ENCODE measurements around the gene LRRTM3. TPM values are rescaled to one million over a fixed set of nuclear protein-coding genes. Genes with fewer than 3 reads are reported as not detected.

Gene LRRTM3
- total RNA-seq, 1 donor from 2014 or later: not detected

DNA sequence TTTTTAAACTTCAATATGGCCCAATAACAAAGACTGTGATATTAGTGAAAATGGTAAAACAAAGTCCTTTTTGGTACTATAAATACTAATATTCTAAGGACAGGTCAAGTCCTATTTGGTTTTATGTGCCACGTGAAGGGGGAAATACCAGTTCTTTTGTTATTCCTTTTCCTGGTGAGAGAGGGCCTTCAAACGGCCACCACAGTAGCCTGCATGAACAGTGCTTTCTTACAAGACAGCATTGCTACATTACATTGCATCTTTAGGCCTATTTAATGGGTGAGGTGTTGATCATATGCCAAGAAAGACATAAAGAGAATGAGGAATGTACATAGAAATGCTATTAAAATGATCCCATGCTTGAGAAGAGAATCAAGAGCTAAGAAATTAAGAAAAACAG is 214.8 kb downstream of the LRRTM3 start:
- Mint-ChIP-seq H3K4me1 (no peaks in the 10 kb centered on the region), H3K27ac (no peak overlapping the region)
- intact Hi-C loops (cut with micrococcal nuclease): no loop called here

DNA sequence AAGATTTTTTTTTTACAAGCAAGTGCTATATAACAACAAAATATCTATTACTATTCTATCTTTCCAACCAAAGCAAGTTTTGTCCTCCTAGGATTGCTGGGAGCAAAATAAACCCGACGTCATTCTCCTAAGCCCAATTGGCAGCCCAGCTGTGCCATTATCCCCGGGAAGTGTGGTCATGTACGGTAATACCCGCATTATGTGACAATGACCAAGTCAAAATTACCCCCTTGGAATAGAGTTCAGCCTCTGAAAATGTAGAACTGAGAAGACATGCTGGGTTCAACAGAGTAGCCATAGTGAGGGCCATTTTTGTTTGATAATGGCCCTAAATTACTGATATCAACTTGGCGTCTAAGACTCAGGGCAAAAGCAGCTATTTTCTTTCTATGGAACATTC is 215.5 kb downstream of the LRRTM3 start:
- Mint-ChIP-seq H3K27me3 (no peaks in the 10 kb centered on the region), H3K9me3 (peaks cover 2% of the 10 kb centered on the region), H3K4me3 (no peak overlapping the region), H3K36me3 (ENCODE audit: low read depth) (no peaks in the 10 kb centered on the region), H3K27ac (no peak overlapping the region), H3K4me1 (no peaks in the 10 kb centered on the region)
- CTCF ChIA-PET: no interaction called here
- intact Hi-C loops (cut with micrococcal nuclease): no loop called here
- TF ChIP-seq, protein P1, sequence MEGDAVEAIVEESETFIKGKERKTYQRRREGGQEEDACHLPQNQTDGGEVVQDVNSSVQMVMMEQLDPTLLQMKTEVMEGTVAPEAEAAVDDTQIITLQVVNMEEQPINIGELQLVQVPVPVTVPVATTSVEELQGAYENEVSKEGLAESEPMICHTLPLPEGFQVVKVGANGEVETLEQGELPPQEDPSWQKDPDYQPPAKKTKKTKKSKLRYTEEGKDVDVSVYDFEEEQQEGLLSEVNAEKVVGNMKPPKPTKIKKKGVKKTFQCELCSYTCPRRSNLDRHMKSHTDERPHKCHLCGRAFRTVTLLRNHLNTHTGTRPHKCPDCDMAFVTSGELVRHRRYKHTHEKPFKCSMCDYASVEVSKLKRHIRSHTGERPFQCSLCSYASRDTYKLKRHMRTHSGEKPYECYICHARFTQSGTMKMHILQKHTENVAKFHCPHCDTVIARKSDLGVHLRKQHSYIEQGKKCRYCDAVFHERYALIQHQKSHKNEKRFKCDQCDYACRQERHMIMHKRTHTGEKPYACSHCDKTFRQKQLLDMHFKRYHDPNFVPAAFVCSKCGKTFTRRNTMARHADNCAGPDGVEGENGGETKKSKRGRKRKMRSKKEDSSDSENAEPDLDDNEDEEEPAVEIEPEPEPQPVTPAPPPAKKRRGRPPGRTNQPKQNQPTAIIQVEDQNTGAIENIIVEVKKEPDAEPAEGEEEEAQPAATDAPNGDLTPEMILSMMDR (IDR thresholded peaks at IDR 0.05): no peak
- no peak for DNase-seq
- ATAC-seq (ENCODE audit: low read depth): no peak
- POLR2A ChIA-PET: no interaction called here

More for the DNA sequence above, 214.8 kb downstream of the LRRTM3 start:
- H3K4me3 Mint-ChIP-seq: no peak overlapping the region
- peaks cover 2% of the 10 kb centered on the region for H3K9me3 Mint-ChIP-seq
- DNase-seq (no peak), ATAC-seq (ENCODE audit: low read depth) (no peak)
- ChIA-PET CTCF (no interaction called here), POLR2A (no interaction called here)
- no peaks in the 10 kb centered on the region for H3K27me3 Mint-ChIP-seq
- H3K36me3 Mint-ChIP-seq (ENCODE audit: low read depth): no peaks in the 10 kb centered on the region
- TF ChIP-seq, protein P1 (IDR thresholded peaks at IDR 0.05): no peak

DNA sequence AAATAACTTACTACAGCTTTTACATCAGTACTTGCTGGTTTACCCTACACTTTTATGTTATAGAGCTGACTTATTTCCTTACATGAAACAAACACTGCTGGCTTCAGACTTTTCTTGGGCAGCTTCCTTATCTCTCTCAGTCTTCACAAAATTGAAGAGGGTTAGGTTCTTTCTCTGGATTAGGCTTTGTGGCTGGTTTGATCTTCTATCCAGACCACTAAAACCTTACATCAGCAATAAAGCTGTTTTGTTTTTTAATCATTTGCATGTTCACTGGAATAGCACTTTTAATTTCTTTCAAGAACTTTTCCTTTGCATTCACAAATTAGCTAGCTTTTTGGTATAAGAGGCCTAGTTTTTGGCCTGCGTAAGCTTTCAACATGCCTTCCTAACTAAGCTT is 218.7 kb downstream of the LRRTM3 start:
- no peak overlapping the region for H3K4me3 Mint-ChIP-seq
- no peak overlapping the region for H3K27ac Mint-ChIP-seq
- H3K27me3 Mint-ChIP-seq: no peaks in the 10 kb centered on the region
- CTCF ChIA-PET: no interaction called here
- POLR2A ChIA-PET: no interaction called here
- no peak for ATAC-seq (ENCODE audit: low read depth)
- intact Hi-C loops (cut with micrococcal nuclease): no loop called here
- H3K36me3 Mint-ChIP-seq (ENCODE audit: low read depth): no peaks in the 10 kb centered on the region
- no peak for DNase-seq
- TF ChIP-seq, protein P1 (IDR thresholded peaks at IDR 0.05): no peak
- no peaks in the 10 kb centered on the region for H3K4me1 Mint-ChIP-seq
- peaks cover 2% of the 10 kb centered on the region for H3K9me3 Mint-ChIP-seq

All from activated B cell treated with CpG ODN at 0.5 μM for 24 hours (primary cell).